SHP77 treated with DMSO at 0.1 percent for 48 hours (cell line): Measurements from ENCODE around the gene EEF1AKMT3.
A peak's percentile ranks its signal among the peaks of the same experiment; 100 is the strongest.

Experiments
- DNase-seq: peaks from one replicate; lab custom pipeline; 2025; lab: John Stamatoyannopoulos, UW

Gene EEF1AKMT3

GRCh38 chr12:57772429-57773322 lies at the start of gene EEF1AKMT3:
Gene EEF1AKMT3 (plus strand): TSS chr12:57772614. CDS start chr12:57772725, 111 bp downstream.
- peak; percentile 58 for DNase-seq

- DNase-seq, result no peak
These were observed 49.4 kb upstream of the EEF1AKMT3 start for GRCh38 chr12:57722716-57723629.

GRCh38 chr12:57723630-57723962 lies 48.8 kb upstream of the EEF1AKMT3 start:
- no peak for DNase-seq

GRCh38 chr12:57724003-57724935 lies 48.1 kb upstream of the EEF1AKMT3 start:
- no peak for DNase-seq

GRCh38 chr12:57724936-57725740 lies 47.3 kb upstream of the EEF1AKMT3 start:
- DNase-seq, result no peak

DNA sequence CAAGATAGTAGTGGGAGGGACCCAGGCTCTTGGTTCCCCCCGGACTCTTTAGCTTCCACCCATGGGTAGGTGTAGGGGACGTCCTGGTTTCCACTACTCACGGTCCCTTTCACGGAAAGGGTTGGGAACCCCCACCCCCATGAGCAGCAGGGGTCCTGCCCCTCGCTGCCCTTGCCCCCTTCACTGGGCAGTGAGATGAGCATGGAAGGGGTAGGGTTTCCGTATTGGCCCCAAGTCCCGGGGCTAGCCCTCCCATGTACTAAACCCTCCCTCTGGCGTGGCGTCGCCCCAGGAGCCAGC lies 46.6 kb upstream of the EEF1AKMT3 start:
- no peak for DNase-seq

DNA sequence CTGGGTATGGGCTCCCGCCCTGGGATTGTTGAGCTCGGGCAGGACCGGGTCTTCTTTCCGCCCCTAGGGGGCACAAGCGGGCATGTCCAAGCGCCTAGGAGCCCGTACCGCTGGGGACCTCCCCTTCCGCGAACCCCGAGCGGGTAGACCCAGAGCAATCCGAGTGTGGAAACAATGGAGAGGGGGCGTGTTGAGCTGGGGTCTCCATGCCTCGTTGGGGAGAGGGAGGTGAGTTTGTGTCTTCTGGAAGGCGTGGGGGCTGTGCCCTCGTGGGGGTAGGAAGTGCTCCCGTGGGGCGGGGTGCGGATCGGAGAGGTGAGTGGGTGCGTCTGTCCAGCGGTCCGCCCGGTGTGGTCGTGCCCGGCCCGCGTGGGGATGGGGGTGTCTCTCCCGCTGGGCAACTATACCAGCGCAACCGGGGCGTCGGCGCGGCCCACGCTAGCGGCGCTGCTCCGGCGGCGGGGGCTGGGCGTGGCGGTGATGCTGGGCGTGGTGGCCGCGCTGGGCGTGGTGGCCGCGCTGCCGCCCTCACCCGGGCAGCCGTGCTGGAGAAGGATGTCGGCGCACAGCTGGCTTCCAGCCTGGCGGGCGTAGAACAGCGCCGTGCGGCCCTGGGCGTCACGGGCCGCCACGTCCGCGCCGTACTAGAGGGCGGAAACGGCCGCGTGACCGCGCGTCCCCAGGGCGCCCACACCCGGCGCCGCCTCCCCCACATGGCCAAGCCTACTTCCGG lies 46.1 kb upstream of the EEF1AKMT3 start:
- DNase-seq, result peak; percentile 36

DNA sequence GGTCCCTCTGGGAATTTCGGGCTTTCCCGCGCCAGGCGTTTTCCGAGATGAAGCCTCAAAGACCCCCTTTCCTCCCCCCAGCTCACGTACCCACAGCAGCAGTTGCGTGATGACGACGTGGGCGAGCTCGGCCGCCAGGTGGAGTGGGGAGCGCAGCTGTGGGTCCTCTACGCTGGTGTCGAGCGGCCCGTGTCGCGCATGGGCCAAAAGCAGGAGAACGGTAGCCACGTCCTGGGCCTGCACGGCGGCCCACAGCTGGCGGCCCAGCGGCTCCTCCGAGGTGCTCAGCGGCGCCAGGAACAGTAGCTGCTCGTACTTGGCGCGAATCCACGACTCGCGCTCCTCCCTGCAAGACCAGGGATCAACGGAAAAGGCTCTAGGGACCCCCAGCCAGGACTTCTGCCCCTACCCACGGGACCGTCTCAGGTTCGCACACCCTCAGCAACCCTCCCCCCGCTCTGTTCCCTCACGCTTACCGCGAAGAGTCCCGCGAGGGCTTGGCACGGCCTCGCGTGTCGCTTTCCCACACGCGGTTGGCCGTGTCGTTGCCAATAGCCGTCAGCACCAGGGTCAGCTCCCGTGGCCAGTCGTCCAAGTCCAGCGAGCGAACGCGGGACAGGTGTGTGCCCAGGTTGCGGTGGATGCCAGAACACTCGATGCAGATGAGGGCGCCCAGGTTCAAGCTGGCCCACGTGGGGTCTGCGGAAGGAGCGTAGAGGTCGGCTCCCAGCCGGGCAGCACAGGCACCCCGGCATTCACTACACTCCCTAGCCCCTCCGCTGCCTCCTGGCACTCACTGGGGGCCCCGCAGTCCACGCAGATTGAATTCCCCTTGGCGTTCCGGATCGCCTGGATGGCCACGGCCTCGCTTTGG lies 45.3 kb upstream of the EEF1AKMT3 start:
- DNase-seq, result no peak

- no peak for DNase-seq
These were observed 44.5 kb upstream of the EEF1AKMT3 start for GRCh38 chr12:57727758-57728395.

DNA sequence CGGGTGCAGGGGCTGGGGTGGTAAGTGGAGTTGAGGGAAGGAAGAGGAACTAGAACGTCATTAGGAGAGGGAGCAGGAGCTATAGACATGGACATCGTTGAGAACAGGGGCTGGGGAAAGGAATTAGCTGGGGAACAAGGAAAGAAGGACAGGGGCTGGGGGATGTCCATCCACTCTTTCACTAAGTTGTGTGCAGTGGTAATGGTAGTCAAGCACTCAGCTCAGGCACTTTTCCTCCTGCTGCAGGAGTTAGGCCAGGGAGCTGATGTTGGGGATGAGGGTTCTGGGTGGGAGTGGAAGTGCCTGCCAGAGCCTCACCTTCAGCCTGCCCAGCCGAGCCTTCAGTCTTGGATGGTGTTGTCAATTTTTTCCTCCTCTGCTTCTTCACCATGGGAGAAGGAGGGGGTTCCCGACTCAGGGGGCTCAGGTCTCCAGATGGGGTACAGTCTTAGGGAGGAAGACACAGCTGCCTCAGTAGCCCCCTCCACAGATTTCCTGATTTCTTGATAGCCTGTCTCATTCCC lies 43.0 kb upstream of the EEF1AKMT3 start:
- DNase-seq, result no peak

DNA sequence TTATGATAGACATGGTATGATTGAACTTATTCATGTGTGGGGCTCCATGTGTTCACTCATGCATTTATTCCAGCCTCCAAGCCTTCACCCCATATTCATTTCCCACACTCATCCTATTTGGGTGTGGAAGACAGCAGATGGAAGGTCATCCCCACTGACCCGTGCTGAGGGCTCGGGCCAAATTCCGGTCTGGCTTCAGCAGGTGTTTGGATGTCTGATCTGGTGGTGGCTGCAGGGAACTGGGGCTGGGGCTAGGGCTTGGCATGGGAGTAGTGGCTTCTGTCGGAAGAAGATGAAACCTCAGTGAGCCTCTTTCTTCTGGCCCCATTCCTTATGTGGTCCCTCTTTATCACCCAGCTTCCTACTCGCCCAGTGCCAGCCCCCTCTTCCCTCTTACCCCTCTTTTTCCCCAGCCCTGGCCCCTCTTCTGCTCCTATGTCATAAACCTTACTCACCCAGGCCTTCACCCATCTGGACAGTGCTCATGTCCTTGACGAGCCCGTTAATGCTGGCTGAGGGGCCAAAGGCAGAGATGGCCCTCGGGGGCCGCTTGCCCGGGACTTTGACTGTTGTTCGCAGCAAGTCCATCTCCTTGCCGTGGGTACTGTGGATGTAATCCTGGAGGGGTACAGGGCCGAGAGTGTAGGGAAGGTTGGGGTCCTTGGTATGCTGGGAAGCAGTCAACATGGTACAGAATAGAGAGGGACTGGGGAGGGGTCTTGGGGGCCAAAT lies 41.9 kb upstream of the EEF1AKMT3 start:
- DNase-seq, result no peak

DNA sequence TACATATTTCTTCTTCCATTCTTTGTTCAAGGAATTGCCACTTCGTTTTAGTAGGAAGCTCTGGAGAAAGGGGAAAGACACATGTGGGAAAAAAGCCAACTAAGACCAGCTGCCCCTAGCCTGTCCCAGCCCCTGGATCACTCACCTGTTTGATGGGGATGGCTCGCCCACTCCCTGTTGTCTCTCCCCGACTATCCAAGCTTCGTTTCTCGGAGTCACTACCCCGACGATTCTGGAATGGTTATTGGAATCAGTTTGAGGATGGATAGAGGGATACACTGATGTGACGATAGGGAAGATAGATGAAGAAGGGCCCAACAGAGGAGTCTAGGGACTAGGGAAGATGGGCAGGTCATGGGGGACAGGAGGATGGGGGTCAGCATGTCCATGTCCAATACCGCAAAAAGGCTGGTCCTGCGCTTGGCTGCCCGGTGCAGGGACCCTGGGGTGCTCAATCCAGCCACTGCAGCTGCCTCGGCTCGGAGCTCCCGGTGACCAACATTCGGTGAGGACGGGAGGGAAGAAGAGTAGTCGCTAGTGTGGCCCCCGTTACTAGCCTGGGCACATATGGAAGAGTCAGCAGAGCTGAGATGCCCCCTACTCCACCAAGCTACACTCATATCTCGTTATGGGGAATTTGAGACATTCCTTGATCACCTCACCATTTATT lies 40.9 kb upstream of the EEF1AKMT3 start:
- DNase-seq, result no peak

DNA sequence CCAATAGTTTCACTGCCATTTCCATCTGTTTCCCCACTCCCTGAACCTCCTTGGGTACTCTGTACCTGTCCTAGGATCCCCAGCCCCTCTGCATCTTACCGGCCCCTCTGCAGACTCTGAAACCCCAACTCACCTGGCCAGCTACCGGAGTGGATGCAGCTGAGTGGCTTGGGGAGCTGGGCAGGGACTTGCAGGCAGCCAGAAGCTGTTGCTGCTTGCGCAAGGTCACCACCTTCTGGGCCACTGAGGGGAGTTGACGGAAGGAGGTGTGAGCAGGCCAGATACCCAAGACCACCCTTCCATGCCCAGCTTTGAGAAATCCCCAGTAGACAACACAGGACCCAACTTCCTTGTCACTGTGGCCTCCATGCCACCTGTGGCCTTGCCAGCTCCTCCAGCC lies 40.1 kb upstream of the EEF1AKMT3 start:
- no peak for DNase-seq

GRCh38 chr12:57732726-57733593 lies 39.5 kb upstream of the EEF1AKMT3 start:
- DNase-seq, result no peak

GRCh38 chr12:57733928-57734327 lies 38.5 kb upstream of the EEF1AKMT3 start:
- DNase-seq, result no peak

DNA sequence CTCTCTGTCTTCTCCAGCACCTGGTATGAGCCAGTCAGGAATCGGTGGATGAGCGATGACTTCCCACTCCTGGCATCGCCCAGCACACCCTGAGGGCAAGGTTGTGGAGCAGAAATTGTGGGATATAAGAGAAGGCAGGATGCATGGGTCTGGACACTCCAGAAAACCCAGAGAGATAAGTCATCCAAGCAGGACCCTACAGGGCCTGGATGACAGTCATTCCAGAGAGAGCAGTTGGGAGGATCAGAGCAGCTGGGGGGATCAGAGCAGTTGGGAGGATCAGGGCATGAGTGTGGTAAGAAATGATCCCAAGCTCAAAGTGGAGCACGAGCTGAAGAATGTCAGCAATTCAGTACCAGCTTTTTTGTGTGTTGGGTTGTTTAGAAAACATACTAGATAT lies 37.8 kb upstream of the EEF1AKMT3 start:
- no peak for DNase-seq
